GM19328 (cell line): ENCODE results near the gene LGALSL.

Experiments
- ATAC-seq: cut with Tn5 transposase; IDR thresholded peaks from one replicate; pipeline ENCODE4 v1.9.1; 2021; ENCODE audit warnings: mild to moderate bottlenecking, moderate library complexity; ENCODE audit not compliant: unreplicated experiment

The LGALSL gene

GRCh38 chr2:64470071-64470470 is 16.1 kb downstream of the LGALSL start:
- ATAC-seq, result no peak

GRCh38 chr2:64470766-64471295 is 16.9 kb downstream of the LGALSL start:
- no peak for ATAC-seq

- ATAC-seq, result no peak
Observed at GRCh38 chr2:64471600-64471999, 17.6 kb downstream of the LGALSL start.

GRCh38 chr2:64472881-64473280 is 18.9 kb downstream of the LGALSL start:
- no peak for ATAC-seq

GRCh38 chr2:64474121-64474571 is 20.2 kb downstream of the LGALSL start:
- ATAC-seq, result no peak

GRCh38 chr2:64474636-64475035 is 20.7 kb downstream of the LGALSL start:
- ATAC-seq, result no peak

- no peak for ATAC-seq
Observed at GRCh38 chr2:64477037-64477436, 23.1 kb downstream of the LGALSL start.

- ATAC-seq, result no peak
Observed at GRCh38 chr2:64477979-64478378, 24.0 kb downstream of the LGALSL start.

- ATAC-seq, result no peak
Observed at GRCh38 chr2:64478502-64479230, 24.7 kb downstream of the LGALSL start.

- no peak for ATAC-seq
Observed at GRCh38 chr2:64479259-64480117, 25.5 kb downstream of the LGALSL start.

GRCh38 chr2:64481665-64482064 is 27.7 kb downstream of the LGALSL start:
- no peak for ATAC-seq

GRCh38 chr2:64482243-64482642 is 28.3 kb downstream of the LGALSL start:
- no peak for ATAC-seq

- no peak for ATAC-seq
Observed at GRCh38 chr2:64482765-64483504, 29.0 kb downstream of the LGALSL start.

GRCh38 chr2:64485331-64485730 is 31.4 kb downstream of the LGALSL start:
- no peak for ATAC-seq

GRCh38 chr2:64485961-64486360 is 32.0 kb downstream of the LGALSL start:
- ATAC-seq, result no peak

- no peak for ATAC-seq
Observed at GRCh38 chr2:64487256-64488049, 33.5 kb downstream of the LGALSL start.

- ATAC-seq, result no peak
Observed at GRCh38 chr2:64488050-64488974, 34.4 kb downstream of the LGALSL start.

GRCh38 chr2:64489081-64489751 is 35.3 kb downstream of the LGALSL start:
- ATAC-seq, result no peak

GRCh38 chr2:64491426-64491825 is 37.5 kb downstream of the LGALSL start:
- ATAC-seq, result no peak
